Embryonic facial prominence (tissue), 1 donor: ENCODE data around the gene SKA1.

Experiments used
- DNase-seq: peaks from one replicate; pipeline ENCODE4 v3.0.0-alpha.2; 2016; ENCODE audit errors: extremely low spot score

The SKA1 gene

GRCh38 chr18:50374753-50375391, at the start of gene SKA1:
SKA1 (plus strand) TSS chr18:50375046; CDS start chr18:50375831, 785 bp downstream.
- DNase-seq, result peak; percentile 87

- DNase-seq, result no peak
Observed at GRCh38 chr18:50327983-50328382, 46.9 kb upstream of the SKA1 start.

GRCh38 chr18:50330176-50330575, 44.7 kb upstream of the SKA1 start:
- DNase-seq, result no peak

DNA sequence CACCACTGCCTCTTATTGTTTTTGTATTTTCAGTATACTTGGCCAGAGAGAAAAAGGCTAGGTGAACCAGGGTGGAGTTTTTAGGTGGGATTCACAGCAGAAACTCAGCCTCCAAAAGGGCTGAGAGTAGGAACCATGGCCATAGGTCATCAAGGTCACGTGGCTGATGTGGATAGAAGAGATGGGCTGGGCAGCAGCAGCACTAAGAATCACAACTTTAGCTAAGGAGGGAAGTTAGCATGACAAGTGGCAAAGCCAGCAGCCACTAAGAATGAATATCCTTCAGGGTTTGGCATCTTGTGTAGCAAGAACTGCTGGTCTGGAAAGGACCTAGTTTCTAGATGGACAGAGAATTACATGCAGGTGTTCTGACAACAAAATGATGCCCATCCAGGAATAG, 43.2 kb upstream of the SKA1 start:
- no peak for DNase-seq

DNA sequence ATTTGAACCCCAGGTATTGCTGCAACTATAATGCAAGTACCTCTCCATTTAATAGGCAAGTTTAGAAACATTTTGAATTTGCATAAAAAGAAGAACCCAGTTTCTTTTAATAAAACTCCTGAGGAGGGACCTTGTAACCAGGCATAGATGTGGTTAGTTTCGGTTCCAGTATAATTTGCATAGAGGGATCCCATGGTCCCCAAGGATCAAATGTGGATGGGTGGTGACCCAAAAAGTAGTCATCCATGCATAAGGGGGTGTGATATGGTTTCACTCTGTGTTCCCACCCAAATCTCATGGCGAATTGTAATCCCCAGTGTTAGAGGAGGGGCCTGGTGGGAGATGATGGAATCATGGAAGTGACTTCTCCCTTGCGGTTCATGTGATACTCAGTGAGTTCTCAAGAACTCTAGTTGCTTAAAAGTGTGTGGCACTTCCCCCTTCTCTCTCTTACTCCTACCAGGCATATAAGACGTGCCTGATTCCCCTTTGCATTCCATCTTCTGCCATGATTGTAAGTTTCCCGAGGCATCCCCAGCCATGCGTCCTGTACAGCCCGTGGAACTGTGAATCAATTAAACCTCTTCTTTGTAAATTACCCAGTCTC, 40.2 kb upstream of the SKA1 start:
- DNase-seq, result no peak

- DNase-seq, result no peak
Observed at GRCh38 chr18:50338122-50338521, 36.7 kb upstream of the SKA1 start.

DNA sequence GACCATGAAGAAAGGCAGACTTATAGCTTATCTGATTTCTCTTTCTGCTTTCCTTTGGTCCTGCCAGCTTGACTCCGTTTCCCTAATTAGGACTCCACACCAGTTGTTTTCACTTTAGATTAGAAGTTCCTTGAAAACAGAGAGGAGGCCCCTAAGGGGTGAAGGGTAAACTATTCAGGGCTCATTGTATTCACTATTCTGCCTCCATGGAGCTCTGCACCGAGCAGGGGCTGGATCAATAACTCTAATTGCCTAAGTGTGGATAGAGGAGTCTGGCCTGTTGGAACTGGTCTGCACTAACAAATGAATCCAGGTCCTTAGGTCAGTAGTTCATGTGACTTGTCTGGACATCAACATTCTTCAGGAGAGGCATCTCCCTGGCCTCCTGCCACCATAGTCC, 36.1 kb upstream of the SKA1 start:
- no peak for DNase-seq

DNA sequence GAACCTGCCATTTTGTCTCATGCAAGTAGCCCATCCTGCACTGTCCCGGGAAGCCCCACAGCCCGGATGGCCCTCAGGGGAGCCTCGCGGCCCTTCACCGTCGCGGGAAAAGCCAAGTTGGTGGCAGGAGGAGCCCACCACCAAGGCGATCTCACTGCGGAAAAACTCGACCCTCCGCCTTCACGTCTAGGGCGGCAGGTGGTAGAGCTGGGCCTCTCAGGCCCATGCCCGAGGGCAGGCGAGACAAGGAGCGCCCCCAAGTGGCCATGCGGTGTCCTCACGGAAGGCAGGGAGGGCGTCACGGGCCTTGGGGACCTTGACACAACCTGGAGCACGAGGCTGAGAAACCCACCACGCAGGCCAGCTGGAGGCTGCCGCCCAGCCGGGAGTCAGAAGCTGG, 34.8 kb upstream of the SKA1 start:
- no peak for DNase-seq

DNA sequence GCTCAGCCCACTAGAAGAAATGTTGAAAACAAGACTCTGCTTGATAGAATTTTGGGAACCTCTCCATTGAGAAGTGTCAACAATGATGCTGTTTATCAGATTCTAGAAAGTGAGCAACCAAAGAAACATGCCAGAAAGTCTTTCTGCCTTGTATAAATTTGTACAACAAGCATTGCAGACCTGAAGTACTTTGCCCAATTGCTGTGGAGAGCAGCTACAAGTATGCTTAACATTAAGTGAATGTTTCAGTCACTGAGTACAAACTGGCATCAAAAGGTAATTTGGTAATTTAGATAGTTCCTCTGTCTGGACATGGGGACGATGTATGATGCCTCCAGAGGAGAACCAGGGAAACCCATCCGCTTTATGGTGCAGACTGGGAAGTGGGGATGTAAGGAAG, 33.4 kb upstream of the SKA1 start:
- no peak for DNase-seq

DNA sequence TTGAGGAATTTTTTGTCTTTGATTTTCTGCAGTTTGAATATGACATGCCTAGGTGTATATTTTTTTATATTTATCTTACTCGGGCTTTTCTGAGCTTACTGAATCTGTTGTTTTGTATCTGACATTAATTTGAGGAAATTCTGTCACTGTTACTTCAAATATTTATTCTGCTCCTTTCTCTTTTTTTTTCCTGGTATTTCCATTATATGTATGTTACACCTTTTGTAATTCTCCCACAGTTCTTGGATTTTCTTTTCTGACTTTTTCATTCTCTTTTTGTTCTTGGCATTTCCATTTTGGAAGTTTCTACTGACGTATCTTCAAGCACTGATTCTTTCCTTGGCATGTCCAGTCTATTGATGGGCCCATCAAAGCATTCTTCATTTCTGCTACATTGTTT, 24.1 kb upstream of the SKA1 start:
- no peak for DNase-seq

GRCh38 chr18:50356036-50356945, 18.6 kb upstream of the SKA1 start:
- no peak for DNase-seq

DNA sequence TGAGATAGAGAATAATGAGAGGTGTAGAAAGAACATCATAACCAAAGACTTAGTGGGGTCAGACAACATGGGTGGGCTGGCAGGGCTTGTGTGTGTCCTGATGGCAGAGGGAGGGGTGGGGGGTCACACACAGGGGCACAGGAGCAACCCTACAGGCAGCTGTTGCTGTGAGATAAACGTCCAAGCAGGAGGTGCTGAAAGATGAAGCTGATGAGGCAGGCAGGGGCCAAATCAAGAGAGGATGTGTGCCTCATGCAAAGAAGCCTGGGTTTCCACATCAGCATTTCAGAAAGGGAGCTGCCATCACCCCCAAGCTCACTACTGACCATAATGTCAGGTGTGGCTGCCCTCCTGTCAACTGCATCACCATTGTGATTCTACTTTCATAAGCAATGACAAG, 16.0 kb upstream of the SKA1 start:
- DNase-seq, result no peak

- DNase-seq, result no peak
Observed at GRCh38 chr18:50359806-50360205, 15.0 kb upstream of the SKA1 start.

GRCh38 chr18:50360611-50361010, 14.2 kb upstream of the SKA1 start:
- DNase-seq, result no peak

DNA sequence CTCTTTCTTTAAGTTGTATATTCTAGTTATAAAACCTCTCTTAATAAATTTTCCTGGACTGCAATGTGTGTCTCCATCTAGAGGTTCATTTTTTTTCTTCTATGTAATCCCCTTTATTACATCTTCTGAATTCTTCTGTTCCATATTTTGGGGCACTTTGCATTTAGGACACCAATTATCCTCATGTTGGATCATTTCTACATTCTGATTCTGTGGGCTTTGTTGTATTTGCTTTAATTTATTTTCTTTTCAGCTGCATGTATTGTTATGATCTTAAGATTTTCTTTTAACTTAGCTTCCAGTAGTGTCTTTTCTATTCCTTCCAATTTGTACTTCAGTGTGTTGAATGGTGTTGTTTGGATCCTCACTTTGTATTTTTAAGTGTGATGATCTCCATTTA, 5.2 kb upstream of the SKA1 start:
- DNase-seq, result no peak

DNA sequence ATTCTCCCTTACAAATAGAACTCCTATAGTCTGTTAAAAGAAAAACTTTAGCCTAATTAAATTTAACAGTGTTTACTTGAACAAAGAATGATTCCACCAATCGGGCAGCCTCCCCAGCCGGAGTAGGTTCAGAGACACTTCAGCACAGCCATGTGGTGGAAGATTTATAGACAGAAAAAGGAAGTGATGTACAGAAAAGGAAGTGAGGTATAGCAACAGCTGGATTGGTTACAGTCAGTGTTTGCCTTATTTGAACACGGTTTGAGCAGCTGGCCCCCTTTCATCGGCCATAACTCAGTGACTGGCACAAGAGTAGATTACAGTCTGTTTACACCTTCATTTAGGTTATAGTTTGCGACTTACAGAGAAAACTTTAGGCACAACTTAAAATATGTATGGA, 2.1 kb upstream of the SKA1 start:
- DNase-seq, result no peak

DNA sequence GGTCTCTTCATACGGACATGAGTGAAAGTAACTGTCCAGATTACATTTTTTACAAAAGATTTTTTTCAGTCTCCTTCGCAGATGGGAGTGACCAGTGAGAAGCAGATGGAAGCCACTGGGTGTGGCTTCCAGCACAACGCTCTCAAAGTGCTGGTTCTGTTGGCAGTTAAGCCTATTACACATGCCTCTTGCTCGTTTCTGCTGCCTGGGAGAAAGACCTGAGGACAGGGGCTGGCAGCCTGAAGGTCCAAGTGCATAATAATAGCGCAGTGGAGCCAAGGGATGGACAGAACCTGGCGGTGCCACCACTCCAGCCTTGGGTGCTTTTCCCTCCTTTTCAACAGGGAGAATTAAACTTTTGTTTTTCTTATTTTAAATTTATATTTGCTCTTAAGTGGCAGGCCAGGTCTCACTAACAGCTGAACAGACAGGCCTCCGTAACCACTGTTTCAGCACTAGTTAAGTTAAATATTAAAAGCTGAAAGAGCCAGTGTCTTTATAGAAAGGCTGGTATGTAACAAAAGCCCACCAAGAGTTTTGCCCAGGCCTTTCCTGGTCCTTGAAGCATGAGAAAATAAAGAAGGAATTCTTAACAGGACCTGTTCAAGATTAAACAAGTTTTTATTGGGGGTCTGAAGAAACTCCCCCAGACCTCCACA, 1.2 kb upstream of the SKA1 start:
- no peak for DNase-seq

DNA sequence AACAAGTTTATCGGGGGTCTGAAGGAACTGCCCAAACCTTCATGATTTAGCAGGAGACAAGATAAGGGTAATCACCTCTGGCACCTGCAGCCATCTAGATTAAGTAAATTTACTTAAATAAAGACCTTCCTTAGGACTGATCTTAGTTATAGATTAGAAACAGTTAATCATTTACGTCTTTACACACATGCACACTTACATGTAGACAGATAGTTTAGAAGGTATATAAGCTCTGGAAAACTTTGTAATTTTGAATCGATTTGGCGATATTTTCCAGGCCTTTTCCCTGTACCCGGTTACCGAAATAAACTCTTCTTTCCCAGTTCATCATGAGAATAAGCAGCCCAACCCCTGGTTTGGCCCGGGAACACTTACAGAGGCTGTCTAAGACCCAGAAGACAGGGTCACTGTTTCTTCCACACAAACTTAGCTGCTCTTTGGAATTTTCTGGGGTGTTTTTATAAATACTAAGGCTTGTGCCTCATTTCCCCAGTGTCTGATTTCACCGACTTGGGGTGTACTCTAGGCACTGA, 560 bp upstream of the SKA1 start:
- DNase-seq, result no peak

DNA sequence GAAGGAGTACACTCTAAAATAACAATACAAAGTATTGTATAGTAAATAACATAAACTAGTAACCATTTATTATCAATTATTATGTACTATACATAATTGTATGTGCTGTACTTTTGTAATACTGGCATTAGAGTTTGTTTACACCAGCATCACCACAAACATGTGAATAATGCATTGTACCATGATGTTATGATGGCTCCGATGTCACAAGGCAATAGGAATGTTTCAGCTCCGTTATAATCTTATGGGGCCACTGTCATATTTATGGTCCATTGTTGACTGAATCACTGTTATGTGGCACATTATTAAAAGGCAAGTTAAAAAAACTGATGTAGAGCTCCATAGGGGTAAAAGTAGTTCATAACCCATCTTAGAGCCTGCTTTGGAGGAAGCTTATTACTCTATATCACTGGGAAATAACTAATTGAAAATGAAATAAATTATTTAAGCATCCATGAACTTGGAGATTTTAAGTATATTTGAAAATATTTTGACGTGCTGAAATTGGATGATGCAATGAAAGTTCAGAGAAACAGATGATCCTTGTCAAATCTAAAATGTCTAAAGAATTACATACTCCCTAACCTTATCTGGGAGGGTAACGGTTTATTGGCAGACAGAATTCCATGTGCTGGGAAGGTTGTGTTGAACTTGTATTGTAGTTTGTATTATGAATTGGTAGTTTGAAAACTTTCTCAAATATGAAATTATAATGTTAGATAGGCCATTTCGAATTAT, 2.4 kb downstream of the SKA1 start:
- DNase-seq, result no peak

DNA sequence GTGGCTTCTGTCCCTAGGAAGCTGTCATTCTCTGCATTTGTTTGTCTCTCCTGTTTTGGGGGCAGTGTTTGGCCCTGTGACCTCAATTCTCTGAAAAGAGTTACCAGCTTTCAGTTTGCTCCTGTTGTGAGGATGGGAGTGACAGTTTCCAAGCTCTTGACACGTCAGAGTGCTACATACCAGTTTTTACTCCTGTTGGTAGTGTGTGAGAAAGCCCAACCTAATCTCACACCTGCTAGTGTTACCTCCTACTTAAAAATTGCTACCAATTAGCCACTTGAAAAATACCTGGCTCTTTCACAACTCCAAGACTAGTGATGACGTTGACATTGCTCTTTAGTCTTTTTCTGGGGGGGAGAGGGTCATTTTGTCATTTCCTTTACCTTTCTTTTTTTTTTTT, 14.1 kb downstream of the SKA1 start:
- no peak for DNase-seq

DNA sequence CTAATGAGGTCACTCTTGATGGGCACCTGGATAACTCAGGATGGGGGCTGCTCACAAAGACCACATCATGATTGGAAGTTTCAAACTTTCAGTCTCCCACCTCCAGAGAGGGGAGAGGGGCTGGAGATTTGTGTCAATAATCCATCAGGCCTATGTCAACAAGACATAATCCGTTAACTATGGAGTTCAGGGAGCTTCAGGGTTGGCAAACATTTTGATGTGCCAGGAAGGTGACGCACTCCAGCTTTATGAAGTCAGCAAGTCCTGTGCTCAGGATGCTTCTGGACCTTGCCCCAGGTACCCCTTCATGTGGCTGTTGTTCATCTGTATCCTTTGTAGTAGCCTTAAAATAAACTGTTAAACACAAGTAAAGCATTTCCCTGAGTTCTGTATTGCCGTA, 19.0 kb downstream of the SKA1 start:
- DNase-seq, result no peak
